NCI-H2107 treated with DMSO at 0.1 percent for 48 hours (cell line): Measurements from ENCODE around the gene SOCS4.

Experiments
- DNase-seq: peaks from one replicate; lab custom pipeline; 2025; ENCODE audit not compliant: unreplicated experiment; lab: John Stamatoyannopoulos, UW

Gene SOCS4

DNA sequence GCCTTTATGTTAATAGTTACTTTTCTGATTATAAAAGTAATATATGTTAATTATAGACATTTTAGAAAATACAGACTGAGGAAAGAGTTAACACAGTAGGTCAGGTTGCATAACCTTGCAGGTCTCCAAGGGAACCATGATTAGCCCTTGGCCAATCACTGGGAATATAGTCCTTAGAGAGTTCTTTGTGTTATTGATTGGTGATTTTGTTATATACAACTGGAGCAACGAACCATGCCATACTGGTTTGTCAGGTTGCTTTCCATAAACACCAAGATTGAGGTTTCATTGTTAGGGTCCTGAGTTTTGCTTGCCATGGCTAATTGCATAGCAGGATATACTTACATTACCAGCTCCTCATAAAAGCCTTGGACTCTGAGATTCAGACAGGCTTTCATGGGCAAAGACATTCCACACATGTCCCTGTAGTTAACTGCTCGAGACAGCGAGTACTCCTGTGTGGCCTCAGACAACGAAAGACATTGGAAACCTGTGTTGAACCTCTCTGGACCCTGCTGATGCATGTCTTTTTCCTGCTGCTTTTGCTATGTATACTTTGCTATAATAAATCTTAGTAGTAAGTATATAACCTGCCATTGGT, 58.1 kb downstream of the SOCS4 start:
- peak; percentile 73 for DNase-seq

DNA sequence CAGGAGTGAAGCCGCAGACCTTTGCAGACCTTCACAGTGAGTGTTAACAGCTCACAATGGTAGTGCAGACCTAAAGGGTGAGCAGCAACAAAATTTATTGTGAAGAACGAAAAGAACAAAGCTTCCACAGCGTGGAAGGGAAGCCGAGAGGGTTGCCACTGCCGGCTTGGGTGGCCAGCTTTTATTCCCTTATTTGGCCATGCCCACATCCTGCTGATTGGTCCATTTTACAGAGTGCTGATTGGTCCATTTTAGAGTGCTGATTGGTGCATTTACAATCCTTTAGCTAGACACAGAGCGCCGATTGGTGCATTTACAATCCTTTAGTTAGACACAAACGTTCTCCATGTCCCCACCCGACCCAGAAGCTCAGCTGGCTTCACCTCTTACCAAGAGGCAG, 59.9 kb downstream of the SOCS4 start:
- DNase-seq: no peak

DNA sequence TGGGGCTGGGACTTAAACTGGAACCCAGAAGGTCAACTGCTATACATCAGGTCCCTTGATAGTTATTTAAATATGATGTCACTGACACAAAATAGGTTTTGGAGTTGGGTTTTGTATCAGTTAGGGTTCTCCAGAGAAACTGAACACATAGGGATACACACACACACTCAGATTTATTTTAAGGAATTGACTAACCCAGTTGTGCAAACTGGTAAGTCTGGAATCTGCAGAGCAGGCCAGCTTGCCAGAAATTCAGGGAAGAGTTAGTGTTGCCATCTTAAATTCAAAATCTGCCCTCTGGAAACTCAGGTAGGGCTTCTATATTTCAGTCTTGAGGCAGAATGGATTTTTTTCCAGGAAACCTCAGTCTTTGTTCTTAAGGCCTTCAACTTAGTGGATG, 61.3 kb downstream of the SOCS4 start:
- DNase-seq: no peak

DNA sequence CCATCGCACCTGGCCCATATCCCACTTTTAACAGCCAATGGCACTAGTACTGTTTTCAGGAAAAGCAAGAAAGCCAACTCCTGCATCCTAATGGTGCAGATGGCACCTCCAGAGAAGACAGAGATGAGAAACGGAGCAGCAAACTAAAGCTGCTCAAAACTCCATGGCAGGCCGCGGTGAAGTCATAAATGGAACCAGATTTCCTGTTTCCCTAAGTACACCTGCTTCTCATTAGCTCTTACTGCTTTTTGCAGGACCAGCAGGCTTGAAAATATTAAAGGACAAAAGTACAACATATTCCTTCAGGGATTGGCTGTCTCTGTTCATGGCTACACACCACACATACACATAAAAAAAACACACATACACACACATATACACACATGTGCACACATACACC, 65.3 kb downstream of the SOCS4 start:
- DNase-seq: no peak

DNA sequence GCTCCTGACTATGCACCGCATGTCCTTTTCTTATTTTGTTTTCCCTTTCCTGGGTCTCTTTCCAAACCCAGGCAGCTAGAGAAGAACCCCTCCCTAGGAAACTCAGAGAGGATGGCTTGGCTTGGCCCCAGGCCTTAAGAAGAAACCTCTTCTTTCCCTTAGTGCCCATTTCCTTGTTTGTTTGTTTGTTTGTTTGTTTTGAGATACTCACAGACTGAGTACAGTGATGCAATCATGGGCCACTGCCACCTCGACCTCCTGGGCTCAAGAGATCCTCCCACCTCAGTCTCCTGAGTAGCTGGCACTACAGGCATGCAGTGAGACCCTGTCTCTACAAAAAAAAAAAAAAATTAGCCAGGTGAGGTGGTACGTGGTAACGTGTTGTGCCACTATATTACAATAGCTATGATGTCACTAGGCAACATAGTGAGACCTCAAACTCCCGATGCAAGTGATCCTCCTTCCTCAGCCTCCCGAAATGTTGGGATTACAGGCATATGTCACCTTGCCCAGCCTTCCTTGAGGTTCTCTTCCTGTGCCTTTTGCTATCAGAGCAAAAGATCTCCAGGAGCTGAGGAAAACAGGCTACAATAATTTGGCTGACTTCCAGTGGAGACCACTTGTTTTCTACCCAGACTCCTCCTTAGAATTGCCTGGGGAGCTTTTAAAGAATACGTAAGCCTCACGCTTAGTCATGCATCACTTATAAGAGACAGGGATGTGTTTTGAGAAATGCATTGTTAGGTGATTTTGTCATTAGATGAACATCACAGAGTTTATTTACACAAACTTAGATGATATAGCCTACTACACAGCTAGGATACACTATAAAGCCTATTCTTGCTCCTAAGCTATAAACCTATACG, 67.5 kb downstream of the SOCS4 start:
- peak; percentile 50 for DNase-seq

DNA sequence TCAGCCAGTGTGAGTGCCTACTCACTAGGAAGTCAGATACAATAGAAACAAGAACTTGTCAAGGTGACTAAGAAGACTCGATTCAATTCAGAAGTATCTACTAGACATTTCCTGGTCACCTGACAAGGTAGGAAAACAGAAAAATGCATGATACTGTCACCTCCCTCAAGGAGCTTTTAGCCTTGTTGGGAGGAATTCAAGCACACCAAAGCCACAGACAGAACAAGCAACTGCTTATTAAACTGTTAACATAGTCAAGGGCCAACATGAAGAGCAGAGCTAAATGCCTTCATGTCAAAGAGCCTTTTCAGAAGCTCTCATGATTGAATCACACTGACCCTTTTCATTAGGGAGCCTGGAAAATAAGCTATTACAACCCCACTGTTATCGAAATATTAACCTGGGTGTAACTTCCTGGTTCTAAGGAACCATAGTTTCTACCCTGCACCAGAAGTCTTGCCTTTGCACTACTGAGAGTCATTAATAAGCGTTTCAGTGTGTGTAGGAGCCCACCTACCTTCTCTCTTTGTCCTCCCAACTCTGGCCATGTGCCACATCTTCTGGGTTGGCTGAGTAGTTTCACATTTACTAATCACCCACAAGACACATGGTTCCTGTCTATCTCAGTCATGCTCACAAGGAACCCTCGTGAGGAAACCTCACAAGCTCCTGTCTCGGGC, 71.0 kb downstream of the SOCS4 start:
- no peak for DNase-seq

DNA sequence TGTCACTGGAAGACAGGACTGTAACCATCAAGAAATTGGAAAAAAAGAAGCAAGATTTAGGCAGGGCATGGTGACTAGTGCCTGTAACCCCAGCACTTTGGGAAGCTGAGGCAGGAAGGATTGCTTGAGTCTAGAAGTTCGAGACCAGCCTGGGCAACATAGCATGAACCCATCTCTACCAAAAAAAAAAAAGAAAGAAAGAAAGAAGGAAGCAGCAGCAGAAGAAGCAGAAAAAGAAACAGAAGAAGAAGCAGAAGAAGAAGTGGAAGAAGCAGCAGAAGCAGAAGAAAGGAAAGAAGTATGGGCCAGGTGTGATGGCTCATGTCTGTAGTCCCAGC, 71.5 kb downstream of the SOCS4 start:
- DNase-seq: no peak
